Heart left ventricle (tissue), 13 donors: ENCODE results near the gene NAPEPLD.

Experiments
- POLR2A ChIP-seq, 2 donors: fragments of 450-650 bp; IDR thresholded peaks; one replicate each; pipeline ENCODE4 v1.6.1; 2017; ENCODE audit warnings: antibody characterized with exemption in 2 of 2, mild to moderate bottlenecking in 2 of 2, moderate library complexity in 2 of 2
- TF ChIP-seq, protein P1 (sequence below), 12 donors: fragments of 200-600 bp; sonication (generic) in 4 of 12; IDR thresholded peaks; one replicate each; pipeline versions ENCODE4 v1.5.0 to v1.8.0; 2018 to 2022; ENCODE audit warnings: antibody characterized with exemption in 12 of 12, mild to moderate bottlenecking in 5 of 12
- donor health status: ischemic (EF 13 %, LVEDD 7.1; RV severe dilation, severe dysfunction).
- donor health status: DM: no; HTN: yes; CAD: no.
- donor health status: DM: no; HTN: no; CAD: no.
- donor health status: ischemic (EF 25% LVEDD 6.9; RV normal size, moderate dysfunction).
- donor health status: ischemic (EF 25% LVEDD 5.7; RV mildly dilated, moderate dysfunction).
- donor health status: ischemic (EF 35%, LVEDD 5.7; RV mildly dilated, moderate dysfunction).
- donor health status: nonischemic (EF 11% LVEDD 7.7; RV severe dilation, severe dysfunction).
- donor health status: DM: yes; HTN: yes; CAD: no.
- donor health status: PGD.
- donor health status: ischemic (EF 29% LVEDD 5.4; RV normal size, mild dysfunction).
- donor health status: nonischemic (EF 23%, LVEDD 6.1; RV moderate dilation, normal function).

DNA sequence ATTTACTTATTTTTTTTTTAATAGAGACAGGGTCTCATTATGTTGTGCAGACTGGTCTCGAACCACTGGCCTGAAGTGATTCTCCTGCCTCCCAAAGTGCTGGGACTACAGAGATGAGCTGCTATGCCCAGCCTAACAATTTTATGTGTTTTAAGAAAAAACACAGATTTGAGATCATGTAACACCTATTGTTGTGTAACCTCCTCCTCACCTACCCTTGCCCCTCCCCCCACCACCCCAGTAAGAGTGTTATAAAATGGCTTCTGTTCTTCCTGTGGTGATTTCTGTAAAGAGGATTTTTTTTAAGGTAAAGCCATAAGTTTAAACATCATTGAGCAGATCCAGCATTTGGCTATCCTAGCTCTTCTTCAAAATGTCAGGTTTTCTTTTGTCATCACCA, 66.4 kb downstream of the NAPEPLD start:
- TF ChIP-seq, protein P1, sequence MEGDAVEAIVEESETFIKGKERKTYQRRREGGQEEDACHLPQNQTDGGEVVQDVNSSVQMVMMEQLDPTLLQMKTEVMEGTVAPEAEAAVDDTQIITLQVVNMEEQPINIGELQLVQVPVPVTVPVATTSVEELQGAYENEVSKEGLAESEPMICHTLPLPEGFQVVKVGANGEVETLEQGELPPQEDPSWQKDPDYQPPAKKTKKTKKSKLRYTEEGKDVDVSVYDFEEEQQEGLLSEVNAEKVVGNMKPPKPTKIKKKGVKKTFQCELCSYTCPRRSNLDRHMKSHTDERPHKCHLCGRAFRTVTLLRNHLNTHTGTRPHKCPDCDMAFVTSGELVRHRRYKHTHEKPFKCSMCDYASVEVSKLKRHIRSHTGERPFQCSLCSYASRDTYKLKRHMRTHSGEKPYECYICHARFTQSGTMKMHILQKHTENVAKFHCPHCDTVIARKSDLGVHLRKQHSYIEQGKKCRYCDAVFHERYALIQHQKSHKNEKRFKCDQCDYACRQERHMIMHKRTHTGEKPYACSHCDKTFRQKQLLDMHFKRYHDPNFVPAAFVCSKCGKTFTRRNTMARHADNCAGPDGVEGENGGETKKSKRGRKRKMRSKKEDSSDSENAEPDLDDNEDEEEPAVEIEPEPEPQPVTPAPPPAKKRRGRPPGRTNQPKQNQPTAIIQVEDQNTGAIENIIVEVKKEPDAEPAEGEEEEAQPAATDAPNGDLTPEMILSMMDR (IDR thresholded peaks at IDR 0.05) = no peak
- no peak for TF ChIP-seq POLR2A (IDR thresholded peaks at IDR 0.05)
